Ovary (tissue), 3 donors: ENCODE measurements around the gene VEGFB.

Experiments
- EP300 ChIP-seq: sonication (generic); formaldehyde crosslinking; IDR thresholded peaks from one replicate; pipeline ENCODE4 v1.6.1; 2017; ENCODE audit warnings: antibody characterized with exemption
- POLR2A ChIP-seq: fragments of 450-650 bp; IDR thresholded peaks from one replicate; pipeline ENCODE4 v1.6.1; 2017; ENCODE audit warnings: antibody characterized with exemption, mild to moderate bottlenecking, moderate library complexity
- TF ChIP-seq, protein P1 (sequence below), 3 donors: fragments of 450-650 bp in 2 of 3; fragments of 200-600 bp in 1 of 3; IDR thresholded peaks; one replicate each; pipeline versions ENCODE4 v1.5.1 to v1.8.0; 2016 to 2022; ENCODE audit warnings: antibody characterized with exemption in 3 of 3, mild to moderate bottlenecking in 1 of 3
- donor health status: DM: no; HTN: no; CAD: no.

DNA sequence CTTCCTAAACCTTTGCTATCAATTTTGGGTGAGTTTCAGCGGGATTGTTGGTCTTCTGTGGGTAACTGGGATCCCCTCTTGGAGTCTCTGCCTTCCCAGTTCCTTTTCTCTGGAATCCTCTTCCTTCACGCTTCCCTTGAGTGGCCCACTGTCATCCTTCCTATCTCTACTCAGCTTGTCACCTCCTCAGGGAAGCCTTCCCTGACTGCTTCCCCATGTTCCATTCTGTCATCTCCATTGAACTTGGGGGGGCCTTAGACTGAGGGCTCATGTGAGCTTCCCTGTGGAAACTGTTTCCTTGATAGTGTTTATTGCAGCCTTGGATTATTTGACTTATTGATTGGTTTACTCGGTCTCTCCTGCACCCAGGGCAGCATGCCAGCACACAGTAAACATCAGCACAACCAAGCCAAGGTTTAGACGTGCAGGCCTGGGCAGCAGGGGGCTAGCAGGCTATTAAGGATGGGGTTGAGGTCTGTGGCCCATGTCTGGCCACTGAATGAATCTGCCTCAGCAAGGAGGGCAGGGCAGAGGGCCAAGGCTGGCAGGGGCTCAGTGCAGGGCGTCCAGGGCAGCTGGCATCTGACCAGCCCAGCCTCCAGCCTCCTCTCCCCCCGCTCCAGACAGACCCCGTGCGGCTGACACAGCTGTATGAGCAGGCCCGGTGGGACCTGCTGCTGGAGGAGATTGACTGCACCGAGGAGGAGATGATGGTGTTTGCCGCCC is 15.6 kb upstream of the VEGFB start:
- TF ChIP-seq, protein P1, sequence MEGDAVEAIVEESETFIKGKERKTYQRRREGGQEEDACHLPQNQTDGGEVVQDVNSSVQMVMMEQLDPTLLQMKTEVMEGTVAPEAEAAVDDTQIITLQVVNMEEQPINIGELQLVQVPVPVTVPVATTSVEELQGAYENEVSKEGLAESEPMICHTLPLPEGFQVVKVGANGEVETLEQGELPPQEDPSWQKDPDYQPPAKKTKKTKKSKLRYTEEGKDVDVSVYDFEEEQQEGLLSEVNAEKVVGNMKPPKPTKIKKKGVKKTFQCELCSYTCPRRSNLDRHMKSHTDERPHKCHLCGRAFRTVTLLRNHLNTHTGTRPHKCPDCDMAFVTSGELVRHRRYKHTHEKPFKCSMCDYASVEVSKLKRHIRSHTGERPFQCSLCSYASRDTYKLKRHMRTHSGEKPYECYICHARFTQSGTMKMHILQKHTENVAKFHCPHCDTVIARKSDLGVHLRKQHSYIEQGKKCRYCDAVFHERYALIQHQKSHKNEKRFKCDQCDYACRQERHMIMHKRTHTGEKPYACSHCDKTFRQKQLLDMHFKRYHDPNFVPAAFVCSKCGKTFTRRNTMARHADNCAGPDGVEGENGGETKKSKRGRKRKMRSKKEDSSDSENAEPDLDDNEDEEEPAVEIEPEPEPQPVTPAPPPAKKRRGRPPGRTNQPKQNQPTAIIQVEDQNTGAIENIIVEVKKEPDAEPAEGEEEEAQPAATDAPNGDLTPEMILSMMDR (IDR thresholded peaks at IDR 0.05) = no peak
- TF ChIP-seq POLR2A = no peak
- TF ChIP-seq EP300 = no peak
